Suprapubic skin (tissue), 3 donors: ENCODE measurements around the gene CDPF1.

Source experiments
- CTCF ChIP-seq, 2 donors: fragments of 200-600 bp in 1 of 2; fragments of 450-650 bp in 1 of 2; sonication (generic) in 1 of 2; IDR thresholded peaks; one replicate each; pipeline ENCODE4 v1.5.1; 2016 to 2019; ENCODE audit warnings: antibody characterized with exemption in 2 of 2, mild to moderate bottlenecking in 1 of 2, moderate library complexity in 1 of 2
- POLR2A ChIP-seq, 2 donors: fragments of 450-650 bp; IDR thresholded peaks; one replicate each; pipeline ENCODE4 v1.6.1; 2017; ENCODE audit warnings: antibody characterized with exemption in 2 of 2, mild to moderate bottlenecking in 2 of 2, moderate library complexity in 2 of 2

- TF ChIP-seq POLR2A (IDR thresholded peaks at IDR 0.05) (no peak), CTCF (IDR thresholded peaks at IDR 0.05) (no peak)
These were observed 42.1 kb upstream of the CDPF1 start for GRCh38 chr22:46292173-46292572.
